K562 (cell line): ENCODE data around the gene BCL10. TPM values are rescaled to one million over a fixed set of nuclear protein-coding genes. Genes with fewer than 3 reads are reported as not detected.

Experiments
- ATF1 ChIP-seq, 2 experiments: fragments of 450-650 bp in 1 of 2; IDR thresholded peaks; 2 replicates each; pipeline ENCODE4 v1.6.1; 2016; ENCODE audit warnings: missing compliant biosample characterization in 1 of 2, missing genetic modification characterization in 1 of 2
- BHLHE40 ChIP-seq: IDR thresholded peaks from 2 replicates; pipeline ENCODE4 v1.6.1; 2011; ENCODE audit warnings: low read length, improper control_type of control experiment
- CSDE1 ChIP-seq, 2 experiments: fragments of 450-650 bp; IDR thresholded peaks; 2 replicates each; pipeline ENCODE4 v1.6.1; 2016; ENCODE audit warnings: mild to moderate bottlenecking in 1 of 2
- MXI1 ChIP-seq: IDR thresholded peaks from 2 replicates; pipeline ENCODE4 v1.6.1; 2011; ENCODE audit warnings: low read depth, mild to moderate bottlenecking, improper control_type of control experiment, low read length
- NR4A1 ChIP-seq, 2 experiments: fragments of 250-450 bp in 1 of 2; fragments of 450-650 bp in 1 of 2; sonication (Bioruptor Pico) in 1 of 2; IDR thresholded peaks; 2 replicates each; pipeline versions ENCODE4 v1.4.0 to v1.6.1; 2016 to 2020; ENCODE audit warnings: mild to moderate bottlenecking in 2 of 2, missing compliant biosample characterization in 1 of 2, missing genetic modification characterization in 1 of 2, moderate library complexity in 1 of 2
- RBBP5 ChIP-seq: fragments of 200-600 bp; sonication (generic); IDR thresholded peaks from 2 replicates; pipeline ENCODE4 v1.6.1; 2012; ENCODE audit warnings: borderline replicate concordance, mild to moderate bottlenecking, low read length, control low read depth, inconsistent platforms; ENCODE audit not compliant: insufficient read depth, poor library complexity, severe bottlenecking
- TARDBP ChIP-seq: fragments of 450-650 bp; IDR thresholded peaks from 2 replicates; pipeline ENCODE4 v1.6.1; 2016
- YY1 ChIP-seq, 3 experiments: IDR thresholded peaks; 2 replicates each; pipeline ENCODE4 v1.6.1; 2011; ENCODE audit warnings: low read length in 2 of 3, mild to moderate bottlenecking in 2 of 3, moderate library complexity in 2 of 3, borderline replicate concordance in 1 of 3, control low read depth in 1 of 3, low read depth in 1 of 3; ENCODE audit not compliant: insufficient read depth in 3 of 3, insufficient replicate concordance in 2 of 3, control insufficient read depth in 1 of 3, insufficient read length in 1 of 3; ENCODE audit errors: extremely low read depth in 1 of 3
- ZNF212 ChIP-seq: fragments of 450-650 bp; formaldehyde crosslinking; IDR thresholded peaks from 2 replicates; pipeline ENCODE4 v1.4.0; 2020; ENCODE audit warnings: mild to moderate bottlenecking
- ZNF699 ChIP-seq: fragments of 250-450 bp; sonication (Bioruptor Pico); IDR thresholded peaks from 2 replicates; pipeline ENCODE4 v1.8.0; 2021; ENCODE audit warnings: mild to moderate bottlenecking, moderate library complexity; ENCODE audit not compliant: insufficient replicate concordance
- polyA plus RNA-seq, 8 experiments: library from polyadenylated mRNA; depleted of rRNA in 4 of 8; stranded (reverse) in 5 of 8; unstranded in 3 of 8; fragments of >200 nt; fragmentation: Nextera tagmentation in 2 of 8; fragmentation: Illumina TruSeq in 1 of 8; extraction: Ambion mirVana in 2 of 8; extraction: Trizol in 1 of 8; gene quantifications; 2 replicates each; pipeline versions ENCODE4 v1.2.1 to v1.2.3, GENCODE V29; 2011 to 2014; ENCODE audit warnings: inconsistent platforms in 1 of 8, missing spikeins in 1 of 8
- total RNA-seq, 7 experiments: library from RNA; depleted of rRNA in 6 of 7; stranded (reverse); fragments of >200 nt in 6 of 7; fragmentation: Illumina TruSeq in 2 of 7; extraction: Trizol in 2 of 7; gene quantifications; 2 replicates each; pipeline versions ENCODE4 v1.2.1 to v1.2.3, GENCODE V29; 2011 to 2021; ENCODE audit warnings: low replicate concordance in 1 of 7
- TF ChIP-seq, protein P1 (sequence below): sonication (generic); formaldehyde crosslinking; IDR thresholded peaks from 2 replicates; pipeline ENCODE4 v1.8.1; 2023; ENCODE audit warnings: missing genetic modification reagents, mild to moderate bottlenecking, borderline replicate concordance
- TF ChIP-seq, protein P2 (sequence below), 2 experiments: fragments of 450-650 bp; IDR thresholded peaks; 2 replicates each; pipeline ENCODE4 v1.6.1; 2016

Gene BCL10
- total and polyA plus RNA-seq, 9 of the 15 experiments (the other 6 are each of a cell fraction or from before 2014, with no cell fraction given) = 8.0 to 19.4 (median 12.3) TPM

DNA sequence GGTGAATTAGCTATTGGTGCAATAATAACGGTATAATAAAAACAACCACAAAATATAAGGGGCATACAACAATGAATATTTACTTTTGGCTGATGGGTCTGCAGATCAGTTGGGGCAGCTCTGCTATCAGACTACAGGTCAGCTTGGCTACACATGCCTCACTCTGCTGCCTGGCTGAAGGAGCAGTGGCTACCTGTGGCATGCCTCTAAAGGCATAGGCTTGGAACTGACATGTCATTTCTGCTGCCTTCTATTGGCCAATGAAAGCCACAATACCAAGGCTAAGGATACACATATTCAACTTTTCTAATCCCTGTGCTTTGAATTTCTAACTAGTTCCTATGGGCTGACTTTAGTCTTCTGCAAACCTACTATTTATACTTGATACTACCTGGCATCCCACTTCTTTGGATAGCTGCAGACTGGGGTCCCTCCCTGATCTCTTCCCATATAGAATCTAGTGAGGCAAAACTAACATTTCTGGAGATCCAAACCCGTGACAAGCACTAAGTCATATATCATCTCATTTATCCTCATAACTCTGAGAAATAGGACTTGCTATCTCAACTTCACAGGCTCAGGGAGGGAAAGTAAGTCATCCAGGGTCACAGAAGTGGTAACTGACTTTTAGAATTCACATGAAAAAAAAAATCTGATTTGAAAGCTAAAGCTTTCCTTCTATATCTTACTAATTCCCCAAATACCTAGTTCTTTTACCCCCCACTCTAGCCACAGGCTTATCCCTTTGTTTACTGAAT, 56.4 kb downstream of the BCL10 start (continued):
- TF ChIP-seq YY1 (IDR thresholded peaks at IDR 0.05; ENCODE audit: borderline replicate concordance in 1 of 3, control insufficient read depth in 1 of 3, extremely low read depth in 1 of 3, insufficient read depth in 3 of 3, insufficient read length in 1 of 3, insufficient replicate concordance in 2 of 3, low read depth in 1 of 3, low read length in 2 of 3) (no peak), ATF1 (CRISPR knock-in tag; IDR thresholded peaks at IDR 0.05) (no peak), ATF1 (tag; IDR thresholded peaks at IDR 0.05) (no peak), BHLHE40 (no peak), TARDBP (no peak), RBBP5 (no peak), MXI1 (no peak), NR4A1 (CRISPR knock-in tag; IDR thresholded peaks at IDR 0.05) (no peak), NR4A1 (tag; IDR thresholded peaks at IDR 0.05) (no peak), CSDE1 (IDR thresholded peaks at IDR 0.05) (no peak), ZNF212 (no peak), ZNF699 (no peak)
- TF ChIP-seq, protein P1, sequence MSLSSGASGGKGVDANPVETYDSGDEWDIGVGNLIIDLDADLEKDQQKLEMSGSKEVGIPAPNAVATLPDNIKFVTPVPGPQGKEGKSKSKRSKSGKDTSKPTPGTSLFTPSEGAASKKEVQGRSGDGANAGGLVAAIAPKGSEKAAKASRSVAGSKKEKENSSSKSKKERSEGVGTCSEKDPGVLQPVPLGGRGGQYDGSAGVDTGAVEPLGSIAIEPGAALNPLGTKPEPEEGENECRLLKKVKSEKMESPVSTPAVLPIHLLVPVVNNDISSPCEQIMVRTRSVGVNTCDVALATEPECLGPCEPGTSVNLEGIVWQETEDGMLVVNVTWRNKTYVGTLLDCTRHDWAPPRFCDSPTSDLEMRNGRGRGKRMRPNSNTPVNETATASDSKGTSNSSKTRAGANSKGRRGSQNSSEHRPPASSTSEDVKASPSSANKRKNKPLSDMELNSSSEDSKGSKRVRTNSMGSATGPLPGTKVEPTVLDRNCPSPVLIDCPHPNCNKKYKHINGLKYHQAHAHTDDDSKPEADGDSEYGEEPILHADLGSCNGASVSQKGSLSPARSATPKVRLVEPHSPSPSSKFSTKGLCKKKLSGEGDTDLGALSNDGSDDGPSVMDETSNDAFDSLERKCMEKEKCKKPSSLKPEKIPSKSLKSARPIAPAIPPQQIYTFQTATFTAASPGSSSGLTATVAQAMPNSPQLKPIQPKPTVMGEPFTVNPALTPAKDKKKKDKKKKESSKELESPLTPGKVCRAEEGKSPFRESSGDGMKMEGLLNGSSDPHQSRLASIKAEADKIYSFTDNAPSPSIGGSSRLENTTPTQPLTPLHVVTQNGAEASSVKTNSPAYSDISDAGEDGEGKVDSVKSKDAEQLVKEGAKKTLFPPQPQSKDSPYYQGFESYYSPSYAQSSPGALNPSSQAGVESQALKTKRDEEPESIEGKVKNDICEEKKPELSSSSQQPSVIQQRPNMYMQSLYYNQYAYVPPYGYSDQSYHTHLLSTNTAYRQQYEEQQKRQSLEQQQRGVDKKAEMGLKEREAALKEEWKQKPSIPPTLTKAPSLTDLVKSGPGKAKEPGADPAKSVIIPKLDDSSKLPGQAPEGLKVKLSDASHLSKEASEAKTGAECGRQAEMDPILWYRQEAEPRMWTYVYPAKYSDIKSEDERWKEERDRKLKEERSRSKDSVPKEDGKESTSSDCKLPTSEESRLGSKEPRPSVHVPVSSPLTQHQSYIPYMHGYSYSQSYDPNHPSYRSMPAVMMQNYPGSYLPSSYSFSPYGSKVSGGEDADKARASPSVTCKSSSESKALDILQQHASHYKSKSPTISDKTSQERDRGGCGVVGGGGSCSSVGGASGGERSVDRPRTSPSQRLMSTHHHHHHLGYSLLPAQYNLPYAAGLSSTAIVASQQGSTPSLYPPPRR (CRISPR knock-in tag) = no peak
- TF ChIP-seq, protein P2, sequence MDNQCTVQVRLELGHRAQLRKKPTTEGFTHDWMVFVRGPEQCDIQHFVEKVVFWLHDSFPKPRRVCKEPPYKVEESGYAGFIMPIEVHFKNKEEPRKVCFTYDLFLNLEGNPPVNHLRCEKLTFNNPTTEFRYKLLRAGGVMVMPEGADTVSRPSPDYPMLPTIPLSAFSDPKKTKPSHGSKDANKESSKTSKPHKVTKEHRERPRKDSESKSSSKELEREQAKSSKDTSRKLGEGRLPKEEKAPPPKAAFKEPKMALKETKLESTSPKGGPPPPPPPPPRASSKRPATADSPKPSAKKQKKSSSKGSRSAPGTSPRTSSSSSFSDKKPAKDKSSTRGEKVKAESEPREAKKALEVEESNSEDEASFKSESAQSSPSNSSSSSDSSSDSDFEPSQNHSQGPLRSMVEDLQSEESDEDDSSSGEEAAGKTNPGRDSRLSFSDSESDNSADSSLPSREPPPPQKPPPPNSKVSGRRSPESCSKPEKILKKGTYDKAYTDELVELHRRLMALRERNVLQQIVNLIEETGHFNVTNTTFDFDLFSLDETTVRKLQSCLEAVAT (IDR thresholded peaks at IDR 0.05) = no peak
